ENCODE measurements around the gene KCNK2.
A peak's percentile ranks its signal among the peaks of the same experiment; 100 is the strongest.

KCNK2 gene

GRCh38 chr1:215076322-215076721 lies 6.2 kb upstream of the KCNK2 start:
- peak; percentile 21 for TF ChIP-seq CTCF (IDR thresholded peaks at IDR 0.05; ENCODE audit: poor library complexity, severe bottlenecking)
- ATAC-seq (ENCODE audit: low read depth) (peak; percentile 23; the same call in 1 of the 3 replicates), DNase-seq (ENCODE audit: low spot score) (no peak)
- no peaks in the 10 kb centered on the region for H3K9me3 ChIP-seq (ENCODE audit: severe bottlenecking)
- no peaks in the 10 kb centered on the region for H3K27me3 ChIP-seq (ENCODE audit: insufficient read depth, poor library complexity, severe bottlenecking)
- no peak overlapping the region for H3K4me3 ChIP-seq (ENCODE audit: severe bottlenecking)
- H3K36me3 ChIP-seq (ENCODE audit: low read depth): no peaks in the 10 kb centered on the region
- no peaks in the 10 kb centered on the region for H3K4me1 ChIP-seq (ENCODE audit: insufficient read depth, poor library complexity, severe bottlenecking)
- no peak overlapping the region for H3K27ac ChIP-seq (ENCODE audit: poor library complexity, severe bottlenecking)

- Histone ChIP-seq H3K27me3 (ENCODE audit: insufficient read depth, poor library complexity, severe bottlenecking) (peaks cover 5% of the 10 kb centered on the region), H3K4me1 (ENCODE audit: insufficient read depth, poor library complexity, severe bottlenecking) (no peaks in the 10 kb centered on the region), H3K9me3 (ENCODE audit: severe bottlenecking) (no peaks in the 10 kb centered on the region), H3K27ac (ENCODE audit: poor library complexity, severe bottlenecking) (no peak overlapping the region), H3K4me3 (ENCODE audit: severe bottlenecking) (no peak overlapping the region), H3K36me3 (ENCODE audit: low read depth) (no peaks in the 10 kb centered on the region)
- ATAC-seq (ENCODE audit: low read depth): no peak
- DNase-seq (ENCODE audit: low spot score): no peak
- no peak for TF ChIP-seq CTCF (IDR thresholded peaks at IDR 0.05; ENCODE audit: poor library complexity, severe bottlenecking)
These were observed 3.1 kb upstream of the KCNK2 start for GRCh38 chr1:215079456-215079855.

- DNase-seq (ENCODE audit: low spot score): no peak
- H3K27ac ChIP-seq (ENCODE audit: poor library complexity, severe bottlenecking): no peak overlapping the region
- no peaks in the 10 kb centered on the region for H3K36me3 ChIP-seq (ENCODE audit: low read depth)
- no peak for TF ChIP-seq CTCF (IDR thresholded peaks at IDR 0.05; ENCODE audit: poor library complexity, severe bottlenecking)
- peaks cover 5% of the 10 kb centered on the region for H3K27me3 ChIP-seq (ENCODE audit: insufficient read depth, poor library complexity, severe bottlenecking)
- H3K4me1 ChIP-seq (ENCODE audit: insufficient read depth, poor library complexity, severe bottlenecking): no peaks in the 10 kb centered on the region
- no peaks in the 10 kb centered on the region for H3K9me3 ChIP-seq (ENCODE audit: severe bottlenecking)
- peak overlapping the region; percentile 36 for H3K4me3 ChIP-seq (ENCODE audit: severe bottlenecking)
- ATAC-seq (ENCODE audit: low read depth): peak; percentile 23; the same call in 2 of the 3 replicates
These were observed 641 bp upstream of the KCNK2 start for GRCh38 chr1:215081661-215082531.

GRCh38 chr1:215083383-215083961 lies 935 bp downstream of the KCNK2 start:
- no peaks in the 10 kb centered on the region for H3K4me1 ChIP-seq (ENCODE audit: insufficient read depth, poor library complexity, severe bottlenecking)
- no peak overlapping the region for H3K27ac ChIP-seq (ENCODE audit: poor library complexity, severe bottlenecking)
- H3K36me3 ChIP-seq (ENCODE audit: low read depth): no peaks in the 10 kb centered on the region
- peak overlapping the region; percentile 36 for H3K4me3 ChIP-seq (ENCODE audit: severe bottlenecking)
- DNase-seq (ENCODE audit: low spot score) (no peak), ATAC-seq (ENCODE audit: low read depth) (no peak; the same call in 2 of the 3 replicates)
- no peak for TF ChIP-seq CTCF (IDR thresholded peaks at IDR 0.05; ENCODE audit: poor library complexity, severe bottlenecking)
- peaks cover 5% of the 10 kb centered on the region for H3K27me3 ChIP-seq (ENCODE audit: insufficient read depth, poor library complexity, severe bottlenecking)
- H3K9me3 ChIP-seq (ENCODE audit: severe bottlenecking): no peaks in the 10 kb centered on the region
